NCI-H2107 treated with DMSO at 0.1 percent for 48 hours (cell line): Measurements from ENCODE around the gene HOXB2.

ENCODE experiments used
- DNase-seq: peaks from one replicate; lab custom pipeline; 2025; ENCODE audit not compliant: unreplicated experiment; lab: John Stamatoyannopoulos, UW

The HOXB2 gene

DNA sequence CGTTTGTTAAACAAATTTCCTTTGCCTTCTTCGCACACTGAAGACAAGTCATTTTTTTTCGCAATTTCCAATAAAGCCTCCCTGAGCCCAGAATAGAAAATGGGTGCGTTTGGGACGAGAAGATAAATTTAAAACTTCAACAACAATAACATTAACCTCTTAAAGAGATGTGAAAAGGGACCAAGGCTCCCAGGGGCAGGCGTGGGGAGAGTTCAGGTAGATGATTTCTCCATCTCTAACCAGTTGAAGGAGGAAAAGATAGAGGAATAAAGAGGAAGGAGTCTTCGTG lies 34.5 kb upstream of the HOXB2 start:
- peak; percentile 71 for DNase-seq

DNA sequence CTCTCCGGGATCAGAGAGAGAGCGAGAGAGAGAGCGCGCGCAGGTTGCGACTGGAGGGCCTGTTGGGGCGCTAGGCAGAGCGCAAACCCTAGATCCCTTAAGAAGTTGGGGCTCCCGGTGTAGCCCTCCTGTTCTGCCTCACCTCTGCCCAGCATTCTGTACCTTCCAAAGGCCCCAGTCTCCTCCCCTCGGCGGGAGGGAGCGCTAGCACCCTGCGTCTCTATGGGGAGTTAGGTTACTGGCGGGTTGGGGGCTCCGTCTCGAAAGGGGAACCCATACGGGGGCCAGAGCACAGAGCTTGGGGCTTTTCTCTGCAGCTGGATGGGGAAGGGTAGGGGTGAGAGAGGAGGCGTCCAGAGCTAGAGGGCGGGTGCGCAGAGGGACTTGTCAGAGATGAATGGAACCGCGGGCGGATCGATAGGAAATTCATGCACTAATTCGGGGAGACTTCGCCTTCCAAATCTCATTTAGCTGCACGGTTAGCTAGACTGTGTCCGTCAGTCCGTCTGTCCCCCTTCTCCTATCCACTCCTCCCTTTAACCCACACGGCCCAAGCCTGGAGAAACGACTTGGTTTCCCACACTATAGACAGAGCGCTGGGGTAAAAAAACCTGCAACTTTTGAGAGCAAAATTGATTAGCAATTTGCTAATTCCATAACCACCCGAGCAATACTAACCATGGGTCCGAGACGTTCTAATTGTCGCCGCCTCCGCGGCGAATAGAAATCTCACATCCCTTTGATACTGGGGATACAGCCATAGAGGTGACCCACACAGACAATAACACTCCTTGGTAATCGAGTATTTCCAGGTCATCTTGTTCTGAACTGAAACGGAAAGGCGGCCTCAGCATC lies 33.9 kb upstream of the HOXB2 start:
- DNase-seq = peak; percentile 71

DNA sequence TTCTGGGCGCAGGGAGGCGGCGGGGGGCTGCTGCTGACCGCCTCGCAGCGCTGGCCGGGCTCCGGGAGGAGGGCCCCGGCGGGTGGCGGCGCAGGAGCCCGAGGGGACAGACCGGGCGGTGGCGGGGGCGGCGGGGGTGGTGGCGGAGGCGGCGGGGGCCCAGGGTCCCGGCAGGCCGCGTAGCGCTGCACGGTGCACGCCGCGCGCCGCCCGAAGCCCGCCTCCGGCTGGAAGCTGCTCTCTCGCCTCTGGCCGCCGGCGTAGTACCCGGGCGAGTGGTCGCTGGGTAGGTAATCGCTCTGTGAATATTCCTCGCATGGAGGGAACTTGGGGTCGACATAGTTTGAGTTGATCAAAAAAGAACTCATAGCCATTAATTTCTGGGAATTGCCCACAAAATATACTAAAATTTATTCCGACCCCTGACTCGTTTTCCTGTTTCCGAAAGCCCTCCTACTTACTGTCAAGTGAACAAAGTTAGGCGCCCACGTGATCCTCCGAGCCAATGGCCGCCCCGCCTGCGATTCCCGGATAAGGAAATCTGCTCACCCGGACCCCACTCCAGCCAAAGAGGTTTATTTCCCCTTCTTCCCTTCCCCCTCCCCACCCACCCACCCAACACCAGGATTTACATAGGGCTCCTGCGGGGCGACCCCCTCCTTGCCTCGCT lies 33.2 kb upstream of the HOXB2 start, which contains the start of gene HOXB4:
TSS of gene HOXB4 (minus strand) at position 405 of the 670 bp plus-strand sequence. CDS start at position 374, 31 bp downstream.
- DNase-seq = peak; percentile 82

DNA sequence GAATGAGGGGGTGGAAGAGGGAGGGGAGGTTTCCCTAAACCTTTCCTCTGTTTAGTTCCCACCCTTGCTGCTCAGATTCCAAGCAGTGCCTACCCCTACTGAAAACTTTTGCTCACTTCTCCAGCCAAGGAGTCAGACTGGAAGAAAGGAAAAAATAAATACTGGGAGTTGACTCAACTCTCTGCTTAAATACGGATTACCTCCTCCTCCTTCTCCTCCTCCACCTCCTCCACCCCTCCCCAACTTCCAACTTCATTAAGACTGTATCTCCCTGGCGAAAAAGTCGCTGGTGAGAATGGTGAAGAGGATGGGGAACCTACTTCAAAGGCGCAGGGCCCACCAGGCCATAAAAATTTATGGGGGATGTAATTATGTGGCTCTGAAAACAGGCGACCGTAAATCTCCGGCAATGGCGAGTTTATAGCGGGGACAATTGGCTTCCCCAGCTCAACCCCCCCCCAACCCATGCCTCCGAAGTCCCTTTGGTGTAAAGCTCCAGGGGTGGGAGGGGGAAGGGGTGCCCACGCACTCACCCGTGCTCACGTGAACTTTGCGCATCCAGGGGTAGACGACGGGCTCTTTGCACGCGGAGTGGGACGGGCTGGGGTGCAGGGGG lies 32.5 kb upstream of the HOXB2 start:
- DNase-seq = no peak

DNA sequence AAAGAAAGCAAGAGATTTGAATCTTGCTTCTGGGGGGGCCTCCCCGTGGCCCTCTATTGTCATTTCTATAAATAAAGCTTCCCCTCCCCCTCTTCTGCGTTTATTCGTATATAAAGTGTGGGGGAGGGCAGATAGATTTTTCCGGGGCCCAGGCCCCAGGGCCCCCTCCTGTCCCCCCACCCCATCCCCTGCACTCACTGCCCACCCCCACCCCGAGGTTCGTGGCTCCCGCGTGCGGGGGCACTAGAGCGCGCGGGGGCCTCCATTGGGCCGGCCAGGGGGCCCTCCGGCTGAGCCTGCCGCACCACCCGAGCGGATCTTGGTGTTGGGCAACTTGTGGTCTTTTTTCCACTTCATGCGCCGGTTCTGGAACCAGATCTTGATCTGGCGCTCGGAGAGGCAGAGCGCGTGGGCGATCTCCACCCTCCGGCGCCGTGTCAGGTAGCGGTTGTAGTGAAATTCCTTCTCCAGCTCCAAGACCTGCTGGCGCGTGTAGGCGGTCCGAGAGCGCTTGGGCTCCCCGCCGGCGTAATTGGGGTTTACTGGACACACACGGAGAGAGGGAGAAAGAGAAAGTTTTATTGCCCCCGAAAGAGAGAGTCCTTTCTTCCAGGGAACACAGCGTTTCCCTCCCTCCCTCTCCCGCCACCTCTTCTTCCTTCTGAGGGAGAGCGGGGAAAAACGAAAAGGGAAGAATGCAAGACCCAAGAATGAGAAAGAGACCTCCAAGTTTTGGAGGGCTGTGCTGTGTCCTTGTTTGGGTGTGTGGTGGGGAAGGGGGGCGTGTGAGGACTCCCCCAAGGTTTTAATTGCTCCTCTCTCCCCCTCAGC lies 31.8 kb upstream of the HOXB2 start:
- no peak for DNase-seq

DNA sequence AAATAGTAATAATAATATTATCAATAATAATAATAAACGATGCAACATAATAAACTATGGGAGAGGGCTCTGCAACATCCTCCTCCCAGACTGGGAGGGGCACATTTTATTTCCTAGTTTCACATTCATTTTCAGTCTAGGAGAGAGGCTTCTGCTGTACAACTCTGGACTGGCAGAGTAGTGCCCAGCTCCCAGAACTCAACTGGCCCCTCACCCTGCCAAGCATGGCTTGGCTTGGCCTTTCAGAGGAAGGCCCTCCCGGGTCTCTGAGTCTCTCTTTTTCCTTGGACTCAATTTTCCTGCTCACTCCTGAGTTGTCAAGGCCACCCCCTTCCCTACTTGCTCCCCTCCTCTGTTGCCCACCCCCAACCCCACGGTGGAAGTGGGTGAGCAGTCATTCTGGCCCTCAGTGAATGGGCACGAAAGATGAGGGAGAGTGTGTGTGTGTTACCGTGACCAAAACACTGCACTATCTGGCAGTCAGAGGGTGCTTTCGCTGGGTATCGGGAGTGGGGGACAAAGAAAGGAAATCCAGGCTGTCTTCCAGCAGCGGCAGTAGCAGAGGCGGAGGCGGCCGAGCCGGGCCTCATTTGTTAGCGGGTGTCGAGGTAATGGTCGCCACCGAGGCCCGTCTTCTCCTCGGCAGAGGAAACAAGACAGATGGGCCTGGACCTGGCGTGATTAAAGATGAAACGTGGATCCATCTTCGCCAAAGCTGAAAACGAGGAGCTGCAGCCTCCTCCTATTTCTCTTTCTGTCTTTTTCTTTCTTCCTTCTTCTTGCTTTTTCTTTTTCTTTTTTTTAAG lies 31.0 kb upstream of the HOXB2 start:
- no peak for DNase-seq

DNA sequence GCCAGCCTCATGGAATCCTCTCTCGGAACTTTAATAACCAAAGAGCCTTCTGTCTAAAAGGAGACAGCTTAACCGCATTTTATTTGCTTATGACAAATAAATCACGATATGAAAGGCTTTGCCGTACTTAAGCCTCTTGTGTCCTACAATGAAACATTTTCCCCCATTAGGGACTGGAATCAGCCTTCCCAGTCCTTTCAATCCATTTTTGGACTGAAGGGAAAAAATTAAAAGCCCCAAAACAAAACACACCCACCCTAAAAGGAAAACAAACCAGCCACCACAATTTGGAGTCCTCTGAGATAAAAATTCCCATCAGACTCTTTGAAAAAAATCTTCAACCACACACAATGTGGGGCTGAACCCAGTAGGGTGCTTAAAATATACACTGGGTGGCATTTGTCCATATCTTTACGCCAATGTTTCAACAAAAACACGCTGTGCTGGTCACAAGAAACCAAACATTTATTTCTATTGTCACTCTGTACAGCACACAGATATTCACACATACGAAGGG lies 30.2 kb upstream of the HOXB2 start:
- DNase-seq = peak; percentile 81

DNA sequence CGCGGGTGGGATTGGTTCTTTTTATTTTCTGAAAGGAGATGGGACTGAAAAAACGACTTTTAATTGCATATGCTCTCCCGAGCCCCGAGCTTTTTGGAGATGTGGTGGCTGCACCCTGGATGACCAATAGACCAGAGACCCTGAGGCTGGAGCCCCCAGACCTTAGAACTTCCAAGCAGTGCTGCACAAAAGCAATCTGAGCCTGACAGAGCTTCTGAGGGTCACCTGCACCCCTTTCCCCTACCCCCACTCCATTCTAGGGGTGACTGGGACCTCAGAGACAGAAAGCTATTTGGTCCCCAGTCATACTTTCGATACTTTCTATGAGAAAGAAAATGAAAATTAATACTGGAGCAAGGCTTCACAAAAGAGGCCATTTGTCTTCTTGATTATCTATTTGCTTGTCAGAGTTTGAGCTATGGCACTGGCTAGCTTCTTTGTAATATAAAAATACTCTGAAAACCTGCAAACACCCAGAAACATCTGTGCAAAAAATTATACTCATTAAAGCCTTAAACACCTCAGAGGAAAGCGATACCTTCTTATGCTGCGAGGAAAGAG lies 29.7 kb upstream of the HOXB2 start:
- DNase-seq = no peak

DNA sequence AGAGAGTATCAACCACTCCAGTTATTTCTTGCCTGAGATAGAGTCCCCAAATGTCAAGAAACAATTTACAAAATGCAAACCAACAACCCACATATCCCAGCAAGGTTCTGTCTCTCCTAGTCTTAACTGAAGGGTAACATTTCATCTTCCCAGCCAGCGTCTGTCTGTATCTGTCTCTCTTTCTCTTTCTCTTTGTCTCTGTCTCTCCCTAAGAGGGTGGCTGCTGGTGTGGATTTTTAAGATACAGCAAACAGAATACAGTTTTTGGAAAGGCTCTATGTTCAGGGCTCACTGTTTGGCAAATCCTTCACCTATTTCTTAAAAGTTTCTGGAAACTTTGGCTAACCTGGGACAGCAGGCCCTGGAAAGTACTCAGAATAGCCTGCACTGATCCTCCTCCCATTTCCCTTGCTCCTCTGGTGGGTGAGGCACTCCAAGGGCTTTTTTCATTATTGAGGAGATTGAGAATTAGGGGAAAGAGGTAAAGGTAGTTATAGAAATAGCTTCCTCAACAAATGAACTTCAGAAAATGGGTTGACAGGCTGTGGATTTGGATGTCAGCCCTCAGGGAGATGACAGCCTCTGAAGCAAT lies 27.0 kb upstream of the HOXB2 start:
- DNase-seq = no peak

DNA sequence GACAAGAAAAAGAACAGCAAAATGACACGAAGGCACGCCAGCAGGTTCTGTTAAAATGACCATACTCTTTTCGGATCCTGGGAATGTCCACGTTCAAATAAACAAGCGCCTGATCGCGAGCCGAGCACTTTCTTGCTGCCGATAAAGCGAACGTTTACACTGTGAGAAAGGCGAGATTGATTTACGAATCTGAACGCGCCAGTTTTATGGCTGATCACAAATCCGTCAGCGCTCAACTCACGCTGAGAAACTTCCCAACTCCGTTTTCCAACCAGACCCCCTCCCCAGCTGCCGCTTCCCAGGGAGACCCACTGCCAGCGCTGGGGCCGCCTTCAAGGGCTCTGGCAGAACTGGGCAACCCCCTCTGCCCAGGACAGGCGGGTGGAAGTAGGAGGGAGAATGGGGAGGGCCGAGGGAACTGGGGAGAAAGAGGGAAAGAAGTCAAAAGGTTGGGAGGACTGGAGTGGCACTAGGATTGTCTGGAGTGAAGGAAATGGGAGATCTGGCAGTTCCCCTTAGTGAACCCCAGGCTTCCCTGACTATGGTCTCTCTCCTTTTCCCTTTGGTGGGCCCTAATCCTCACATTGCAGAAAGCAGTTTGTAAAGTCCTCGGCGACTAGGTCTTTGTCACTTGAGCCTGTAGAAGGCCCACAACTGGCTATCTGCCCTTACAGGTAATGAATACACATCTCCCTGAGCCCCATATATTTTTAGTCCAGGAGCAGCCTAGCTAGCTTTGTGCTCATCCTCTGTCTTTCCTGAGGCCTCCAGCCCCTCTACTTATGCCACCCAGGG lies 26.3 kb upstream of the HOXB2 start:
- DNase-seq = no peak

DNA sequence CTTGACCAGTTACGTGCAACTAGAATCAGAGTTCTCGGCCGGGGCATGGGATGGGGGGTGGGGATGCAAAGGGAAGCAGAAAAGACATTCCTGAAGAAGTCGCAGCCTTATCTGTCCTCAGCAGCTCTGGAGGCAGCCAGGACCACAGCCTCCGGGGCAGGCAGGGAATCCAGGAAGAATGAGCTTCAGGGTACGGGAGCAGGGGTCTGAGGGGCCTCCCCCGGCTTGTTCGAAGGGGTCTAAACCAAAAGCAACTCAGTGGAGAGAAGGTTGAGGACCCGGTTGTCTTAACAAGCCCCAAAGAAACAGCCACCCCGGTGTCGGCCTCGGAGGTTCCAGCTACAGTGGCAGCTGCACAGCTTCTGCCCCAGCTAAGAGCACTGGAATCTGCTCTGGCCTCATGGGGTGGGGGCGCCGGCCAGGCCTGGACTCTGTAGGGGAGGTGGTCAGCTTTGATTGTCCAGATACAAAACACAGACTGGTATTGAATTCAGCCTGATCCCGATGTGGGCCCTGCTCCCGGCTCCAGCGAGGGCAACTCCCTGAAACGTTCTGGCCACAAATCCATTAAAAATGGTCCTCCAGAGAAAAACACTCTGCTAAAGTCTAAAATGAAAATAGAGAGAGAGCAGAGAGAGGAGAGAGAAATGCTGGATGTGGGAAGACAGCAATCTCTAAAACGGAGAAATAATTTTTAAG lies 25.6 kb upstream of the HOXB2 start:
- DNase-seq = no peak

DNA sequence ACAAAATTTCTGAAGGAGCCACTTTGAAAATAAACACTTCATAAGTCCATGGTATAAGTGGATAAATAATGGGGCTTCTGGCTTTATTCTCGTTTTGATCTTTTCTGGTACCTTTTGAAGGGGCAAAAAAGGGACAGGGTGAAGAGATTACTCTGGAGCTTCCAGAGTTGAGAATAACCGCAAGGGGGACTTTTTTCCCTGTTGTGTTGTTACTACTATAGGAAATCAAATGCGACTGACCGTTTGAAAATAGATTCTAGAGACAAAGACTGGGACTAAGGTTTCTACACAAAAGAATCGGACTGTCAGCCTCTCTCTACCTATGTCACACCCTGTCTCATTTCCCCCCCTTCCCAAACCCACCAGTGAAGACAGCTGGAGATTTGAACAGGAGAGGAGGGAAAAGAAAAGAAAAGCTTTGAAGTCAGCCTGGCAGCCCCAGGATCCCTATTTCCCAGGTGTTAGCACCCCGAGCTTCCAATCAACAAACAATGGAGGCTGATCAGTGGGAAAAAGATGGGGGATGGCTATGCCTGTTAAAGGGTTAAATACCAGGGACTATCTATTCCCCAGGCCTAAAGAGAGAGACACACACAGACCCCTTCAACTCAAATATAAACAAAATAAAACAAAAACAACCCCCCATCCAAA lies 24.9 kb upstream of the HOXB2 start:
- no peak for DNase-seq

DNA sequence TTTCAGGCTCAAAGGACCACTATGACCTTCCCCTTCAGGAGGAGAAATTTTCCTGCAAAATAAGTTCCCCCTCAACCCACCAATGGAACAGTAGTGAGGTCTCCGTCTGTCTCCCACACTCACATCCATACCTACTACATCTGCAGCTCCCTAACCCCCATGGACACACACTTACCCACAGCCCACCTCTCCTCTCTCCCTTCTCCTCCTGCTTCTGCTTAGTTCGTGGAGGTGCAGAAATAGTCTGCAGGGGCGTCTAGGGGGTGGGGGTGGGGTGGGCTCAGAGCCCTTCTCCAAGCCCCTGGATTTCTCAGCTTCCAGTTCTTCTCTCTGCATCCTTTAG lies 24.3 kb upstream of the HOXB2 start:
- DNase-seq = no peak

DNA sequence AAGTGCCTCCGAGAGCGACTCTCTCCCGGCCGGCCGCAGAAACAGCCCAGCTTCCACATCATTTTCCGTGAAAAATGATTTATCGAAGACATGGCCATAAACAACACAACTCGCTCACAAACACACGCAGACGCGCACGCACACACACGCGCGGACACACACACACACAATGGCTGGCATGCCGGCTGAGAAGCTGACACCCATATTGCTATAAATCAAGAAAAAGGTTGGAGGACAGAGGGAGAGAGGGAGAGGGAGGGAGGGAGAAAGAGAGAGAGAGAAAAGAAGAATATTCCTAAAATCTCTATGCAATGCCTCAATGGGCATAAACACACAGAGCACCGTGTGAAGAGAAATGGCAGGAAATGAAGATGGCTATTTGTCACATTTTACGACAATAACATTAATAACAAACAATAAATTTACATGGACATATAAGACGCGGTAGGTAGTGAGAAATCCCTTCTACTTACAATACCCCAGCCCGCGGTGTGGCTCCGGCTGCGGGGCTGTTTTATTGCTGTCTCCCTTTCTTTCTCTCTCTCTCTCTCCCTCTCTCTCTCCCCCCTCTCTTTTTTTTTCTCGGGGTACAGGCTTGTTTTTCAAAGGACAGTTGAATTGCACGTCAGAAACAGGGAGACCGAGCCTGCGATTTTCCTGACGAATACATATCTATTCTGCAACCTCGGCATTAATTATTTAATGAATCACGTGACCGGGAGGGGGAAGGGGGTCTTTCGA lies 23.8 kb upstream of the HOXB2 start:
- DNase-seq = no peak

DNA sequence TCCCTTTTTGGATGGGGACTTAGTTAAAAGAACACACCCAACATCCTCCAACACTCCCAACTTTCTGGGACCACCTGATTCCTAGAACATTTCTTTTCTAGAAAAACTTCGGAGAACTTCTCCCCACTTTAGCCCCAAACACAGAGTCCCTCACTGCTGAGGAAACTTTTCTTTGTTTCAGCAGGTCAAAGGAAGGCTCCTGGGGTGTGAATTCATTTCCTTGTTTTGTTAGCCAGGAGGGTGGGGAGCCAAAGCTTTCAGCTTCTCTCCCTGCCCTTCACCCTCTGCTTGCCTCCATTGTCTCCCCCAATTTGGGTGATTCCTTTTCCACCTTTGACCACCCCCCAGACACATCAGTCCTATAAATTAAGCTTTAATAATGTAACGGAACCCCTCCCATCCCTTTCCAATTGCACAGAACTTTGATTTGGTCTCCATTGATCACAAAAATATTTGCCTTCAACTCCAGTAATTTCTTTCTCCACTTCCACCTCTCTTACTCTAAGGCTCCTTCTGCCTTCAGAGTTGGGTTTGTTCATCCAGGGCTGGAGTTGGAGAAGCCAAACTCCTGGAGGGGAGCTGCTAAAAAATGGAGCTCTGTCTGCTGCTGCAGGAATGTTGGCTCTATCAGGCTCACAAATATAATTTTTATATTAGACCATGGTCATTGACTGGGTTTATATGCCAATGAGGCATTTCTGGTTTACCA lies 22.9 kb upstream of the HOXB2 start:
- DNase-seq = no peak

DNA sequence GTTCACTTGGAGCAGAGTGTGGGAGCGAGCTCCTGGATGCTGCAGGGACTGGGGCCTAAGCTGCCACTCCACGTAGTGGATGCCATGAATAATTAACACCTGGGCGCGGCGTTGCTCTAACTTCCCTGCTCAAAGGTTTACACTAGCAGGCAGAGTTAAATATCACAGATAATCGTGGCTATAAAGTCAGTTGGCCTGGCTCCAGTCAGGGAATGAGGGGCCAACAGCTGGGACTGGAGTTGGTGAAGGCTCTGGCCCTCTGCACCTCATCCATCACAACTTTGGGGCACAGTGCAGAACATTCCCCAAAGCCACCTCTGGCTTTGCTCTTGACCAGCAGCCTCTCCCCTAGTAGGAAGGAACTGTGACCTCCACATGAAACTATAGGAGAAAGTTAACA lies 22.3 kb upstream of the HOXB2 start:
- no peak for DNase-seq

DNA sequence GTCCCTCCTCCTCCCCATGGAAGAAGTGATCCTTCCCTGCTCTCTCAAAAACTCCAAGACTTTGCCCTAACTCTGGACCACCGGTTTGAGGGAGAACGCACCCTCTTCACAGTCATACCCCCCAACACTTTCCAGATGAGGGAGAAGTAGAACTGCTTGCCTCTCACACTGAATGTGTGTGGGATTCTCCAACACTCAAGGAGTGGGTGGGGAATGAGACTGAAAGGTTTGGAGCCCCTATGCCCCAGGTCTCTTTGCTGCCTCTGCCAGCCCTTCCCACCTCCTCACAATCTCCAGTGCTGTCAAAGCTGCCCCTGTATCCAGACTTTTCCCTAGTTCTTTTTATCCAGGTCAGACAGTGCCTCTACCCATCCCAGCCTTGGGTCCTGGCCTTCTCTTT lies 21.8 kb upstream of the HOXB2 start:
- DNase-seq = no peak
